ENCODE results near the gene TIAM1.

Gene TIAM1

GRCh38 chr21:31218830-31219608 is 125.0 kb downstream of the TIAM1 start:
- in situ Hi-C loops (cut with MboI; ENCODE audit: low sequenced_read_pairs): loop anchor here (25.0 kb wide), 1 partner anchor 368 kb away; no protein-coding TSS in a partner anchor

DNA sequence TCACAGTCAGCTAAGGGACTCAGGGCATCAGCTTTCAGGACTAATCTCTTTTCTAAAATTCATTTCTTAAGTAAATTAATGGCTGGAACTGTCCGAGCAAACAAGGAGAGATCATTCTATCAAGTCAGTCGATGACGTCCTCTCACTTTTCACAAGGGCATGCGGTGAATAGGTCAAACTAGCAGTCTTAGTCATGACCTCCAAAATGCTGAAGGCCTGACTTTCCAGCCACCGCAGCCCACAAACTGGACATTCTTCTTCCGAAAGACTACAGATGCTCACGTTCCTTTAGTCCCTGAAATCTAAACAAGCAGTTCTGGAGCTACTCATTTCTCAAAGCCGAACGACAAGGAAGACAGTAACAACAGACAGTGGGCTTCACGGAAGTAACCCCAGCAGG is 127.9 kb downstream of the TIAM1 start:
- in situ Hi-C loops (cut with MboI; ENCODE audit: low sequenced_read_pairs): loop anchor here (25.0 kb wide), 1 partner anchor 371 kb away; no protein-coding TSS in a partner anchor

DNA sequence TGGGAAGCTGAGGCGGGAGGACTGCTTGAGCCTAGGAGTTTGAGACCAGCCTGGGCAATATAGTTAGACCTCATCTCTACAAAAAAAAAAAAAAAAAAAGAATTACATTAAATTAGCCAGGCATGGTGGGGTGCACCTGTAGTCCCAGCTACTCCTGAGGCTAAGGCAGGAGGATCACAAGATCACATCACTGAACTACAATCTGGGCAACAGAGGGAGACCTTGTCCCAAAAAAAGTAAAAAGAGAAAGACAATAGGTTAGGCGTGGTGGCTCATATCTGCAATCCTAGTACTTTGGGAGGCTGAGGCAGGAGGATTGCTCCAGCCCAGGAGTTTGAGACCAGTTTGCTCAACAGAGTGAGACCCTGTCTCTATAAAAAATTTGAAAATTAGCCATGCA is 130.3 kb downstream of the TIAM1 start:
- in situ Hi-C loops (cut with MboI; ENCODE audit: low sequenced_read_pairs): loop anchor here (25.0 kb wide), 1 partner anchor 374 kb away; no protein-coding TSS in a partner anchor

DNA sequence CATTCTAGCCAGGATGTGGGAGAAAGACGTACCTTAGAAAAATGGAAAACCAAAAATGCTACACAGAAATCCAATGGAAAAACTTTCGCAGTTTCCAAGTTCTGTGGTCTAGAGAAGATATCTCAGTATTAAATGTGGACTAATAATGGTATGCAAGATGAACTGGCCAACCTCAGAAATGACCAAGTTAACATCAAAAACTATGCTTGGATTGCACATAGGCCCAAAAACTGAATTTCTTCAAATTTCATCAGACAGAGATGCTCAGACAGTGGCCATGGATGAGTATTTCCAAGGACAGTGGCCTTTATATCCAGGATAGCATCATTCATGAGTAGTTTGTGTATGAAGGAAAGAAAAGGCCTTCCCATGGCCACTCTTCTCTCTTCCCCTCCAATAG is 132.2 kb downstream of the TIAM1 start:
- in situ Hi-C loops (cut with MboI; ENCODE audit: low sequenced_read_pairs): loop anchor here (25.0 kb wide), 1 partner anchor 375 kb away; no protein-coding TSS in a partner anchor

- in situ Hi-C loops (cut with MboI; ENCODE audit: low sequenced_read_pairs): loop anchor here (25.0 kb wide), 1 partner anchor 382 kb away; no protein-coding TSS in a partner anchor
Measured at GRCh38 chr21:31205412-31205811, 138.6 kb downstream of the TIAM1 start.

- in situ Hi-C loops (cut with MboI; ENCODE audit: low sequenced_read_pairs): loop anchor here (25.0 kb wide), 1 partner anchor 382 kb away; no protein-coding TSS in a partner anchor
Measured at GRCh38 chr21:31204801-31205200, 139.3 kb downstream of the TIAM1 start.

GRCh38 chr21:31203431-31204054 is 140.5 kb downstream of the TIAM1 start:
- in situ Hi-C loops (cut with MboI; ENCODE audit: low sequenced_read_pairs): loop anchor here (25.0 kb wide), 1 partner anchor 384 kb away; no protein-coding TSS in a partner anchor

DNA sequence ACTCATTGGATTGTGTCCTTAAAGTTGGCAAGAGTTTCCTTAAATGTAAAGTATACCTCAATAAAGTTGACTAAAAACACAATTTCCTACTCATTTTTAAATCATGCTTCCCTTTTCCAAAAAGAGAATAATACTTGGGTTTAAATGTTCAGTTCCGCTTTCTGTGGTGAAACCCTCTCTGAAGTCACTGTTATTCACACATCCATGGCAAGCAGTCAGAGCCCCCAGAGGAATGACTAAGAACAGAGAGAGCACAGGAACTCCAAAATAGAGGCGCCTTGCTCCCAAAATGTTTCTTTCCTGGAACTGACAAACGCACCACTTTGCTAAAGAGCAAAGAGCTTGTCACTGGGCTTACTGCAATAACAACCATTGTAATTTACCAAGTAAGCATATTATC is 142.5 kb downstream of the TIAM1 start:
- in situ Hi-C loops (cut with MboI; ENCODE audit: low sequenced_read_pairs): loop anchor here (25.0 kb wide), 1 partner anchor 386 kb away; no protein-coding TSS in a partner anchor

GRCh38 chr21:31201144-31201543 is 142.9 kb downstream of the TIAM1 start:
- in situ Hi-C loops (cut with MboI; ENCODE audit: low sequenced_read_pairs): loop anchor here (25.0 kb wide), 1 partner anchor 386 kb away; no protein-coding TSS in a partner anchor

GRCh38 chr21:31198575-31198974 is 145.5 kb downstream of the TIAM1 start:
- in situ Hi-C loops (cut with MboI; ENCODE audit: low sequenced_read_pairs): no loop called here

DNA sequence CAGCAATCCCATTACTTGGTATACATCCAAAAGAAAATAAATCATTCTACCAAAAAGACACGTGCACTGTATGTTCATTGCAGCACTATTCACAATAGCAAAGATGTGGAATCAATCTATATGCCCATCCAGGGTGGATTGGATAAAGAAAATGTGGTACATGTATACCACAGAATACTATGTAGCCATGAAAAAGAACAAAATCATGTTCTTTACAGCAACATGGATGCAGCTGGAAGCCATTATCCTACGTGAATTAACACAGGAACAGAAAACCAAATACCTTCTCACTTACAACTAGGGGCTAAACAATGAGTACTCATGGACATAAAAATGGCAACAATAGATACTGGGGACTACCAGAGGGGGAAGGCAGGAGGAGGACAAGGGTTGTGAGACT is 147.3 kb downstream of the TIAM1 start:
- in situ Hi-C loops (cut with MboI; ENCODE audit: low sequenced_read_pairs): no loop called here

GRCh38 chr21:31195334-31196015 is 148.6 kb downstream of the TIAM1 start:
- in situ Hi-C loops (cut with MboI; ENCODE audit: low sequenced_read_pairs): no loop called here

DNA sequence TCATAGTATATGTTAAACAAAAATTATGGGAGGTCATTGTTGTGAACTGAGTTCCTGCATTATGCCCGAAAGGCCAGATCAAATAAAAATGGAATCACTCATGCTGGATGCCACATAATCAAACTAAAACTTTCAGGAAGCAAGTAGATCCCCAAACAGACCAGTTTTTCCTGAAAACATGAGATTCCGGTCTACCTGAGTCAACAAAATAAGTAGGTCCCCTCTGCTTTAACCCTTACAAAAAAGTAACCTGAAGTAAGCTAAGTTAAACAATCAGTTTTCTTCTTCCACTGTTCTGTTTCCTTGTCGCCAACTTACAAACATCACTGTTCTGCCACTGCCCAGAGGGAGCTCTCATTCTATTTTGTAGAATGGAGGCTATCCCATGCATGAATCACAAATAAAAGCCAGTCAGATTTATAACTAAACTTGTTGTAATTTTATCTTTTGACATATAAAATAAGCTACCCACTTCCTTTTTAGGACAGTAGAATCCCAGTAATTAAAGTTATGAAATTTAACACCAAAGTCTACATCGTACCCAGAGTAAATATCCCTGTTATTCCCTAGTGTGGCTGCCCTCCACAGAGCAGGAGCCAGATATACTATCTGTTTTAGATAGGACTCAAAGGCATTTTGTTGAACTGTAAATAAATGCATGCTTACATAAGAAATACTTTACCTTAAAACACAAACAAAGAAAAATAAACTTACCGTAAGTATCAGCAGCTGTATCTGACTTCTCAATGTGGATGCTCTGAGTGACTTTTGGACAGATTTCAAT is 149.4 kb downstream of the TIAM1 start:
- in situ Hi-C loops (cut with MboI; ENCODE audit: low sequenced_read_pairs): no loop called here

GRCh38 chr21:31193761-31194160 is 150.3 kb downstream of the TIAM1 start:
- in situ Hi-C loops (cut with MboI; ENCODE audit: low sequenced_read_pairs): no loop called here

- in situ Hi-C loops (cut with MboI; ENCODE audit: low sequenced_read_pairs): no loop called here
Measured at GRCh38 chr21:31191553-31191952, 152.5 kb downstream of the TIAM1 start.

- in situ Hi-C loops (cut with MboI; ENCODE audit: low sequenced_read_pairs): no loop called here
Measured at GRCh38 chr21:31190516-31190915, 153.5 kb downstream of the TIAM1 start.

- in situ Hi-C loops (cut with MboI; ENCODE audit: low sequenced_read_pairs): no loop called here
Measured at GRCh38 chr21:31187499-31187898, 156.6 kb downstream of the TIAM1 start.

DNA sequence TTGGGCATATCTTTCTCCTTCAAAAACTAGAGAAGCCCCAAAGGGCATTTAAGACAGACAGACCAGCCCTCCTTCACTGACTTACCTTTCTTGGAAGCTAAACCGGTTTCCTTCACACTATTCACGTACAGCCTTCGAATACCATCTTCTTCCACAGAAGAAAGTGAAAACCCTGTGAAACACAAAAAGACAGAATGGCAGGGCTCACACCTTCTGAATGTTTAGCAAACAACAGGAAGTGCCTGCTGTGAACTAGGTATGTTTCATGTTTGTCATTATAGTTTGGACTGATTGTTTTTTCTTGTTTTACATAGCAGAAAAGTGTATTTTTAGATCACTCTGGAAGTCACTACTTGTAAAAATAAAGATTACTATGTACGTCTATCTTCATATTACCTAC is 157.1 kb downstream of the TIAM1 start:
- in situ Hi-C loops (cut with MboI; ENCODE audit: low sequenced_read_pairs): no loop called here

DNA sequence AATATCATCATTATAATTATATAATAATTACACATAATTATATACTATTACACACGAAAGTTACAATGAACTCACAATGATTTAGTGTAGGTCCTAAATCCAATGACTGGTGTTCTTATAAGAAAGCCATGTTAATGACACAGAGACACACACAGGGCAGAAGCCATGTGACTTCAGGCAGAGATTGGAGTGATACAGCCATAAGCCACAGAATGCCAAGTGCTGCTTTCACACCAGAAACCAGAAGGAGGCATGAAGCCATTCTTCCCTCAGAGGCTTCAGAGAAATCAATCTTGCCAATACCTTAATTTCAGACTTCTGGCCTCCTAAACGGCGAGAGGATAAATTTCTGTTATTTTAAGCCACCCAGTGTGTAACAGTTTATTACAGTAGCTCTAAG is 158.4 kb downstream of the TIAM1 start:
- in situ Hi-C loops (cut with MboI; ENCODE audit: low sequenced_read_pairs): no loop called here

GRCh38 chr21:31184876-31185275 is 159.2 kb downstream of the TIAM1 start:
- in situ Hi-C loops (cut with MboI; ENCODE audit: low sequenced_read_pairs): no loop called here

DNA sequence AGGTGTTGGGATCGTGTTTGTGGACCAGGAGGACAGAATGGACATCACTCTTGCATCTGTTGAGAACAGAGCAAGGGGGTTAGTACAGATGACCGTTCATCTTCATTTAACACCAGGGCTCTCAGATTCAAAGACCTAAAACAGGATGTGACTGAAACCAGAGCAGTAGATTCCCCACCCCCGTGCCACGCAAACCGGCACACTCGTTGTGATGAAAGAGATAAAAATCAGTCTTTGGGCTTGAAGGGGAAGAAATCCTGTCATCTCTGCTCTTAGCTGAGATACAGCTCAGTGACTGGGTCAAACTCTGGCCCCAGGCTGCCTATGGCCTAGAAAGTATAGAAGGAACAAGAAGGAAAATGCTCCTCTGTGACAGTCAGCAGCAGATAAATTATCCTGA is 159.6 kb downstream of the TIAM1 start:
- in situ Hi-C loops (cut with MboI; ENCODE audit: low sequenced_read_pairs): no loop called here
